GM10847 (cell line): ENCODE data around the gene FHOD1.

ENCODE experiments used
- POLR2A ChIP-seq: IDR thresholded peaks from 2 replicates; pipeline ENCODE4 v1.6.1; 2011; ENCODE audit not compliant: insufficient read length; ENCODE audit errors: extremely low read depth

FHOD1 gene

GRCh38 chr16:67280090-67281015, 33.1 kb upstream of the FHOD1 start:
- no peak for TF ChIP-seq POLR2A

- TF ChIP-seq POLR2A, result peak; percentile 25
Measured at GRCh38 chr16:67279296-67280089, 32.2 kb upstream of the FHOD1 start, which contains the start of gene PLEKHG4. Gene PLEKHG4, plus strand, starts transcription at chr16:67279532. Its CDS starts 513 bp downstream, at chr16:67280045.

GRCh38 chr16:67278773-67279295, 31.6 kb upstream of the FHOD1 start:
- TF ChIP-seq POLR2A, result no peak

GRCh38 chr16:67277999-67278772, 30.9 kb upstream of the FHOD1 start:
- TF ChIP-seq POLR2A, result no peak

- no peak for TF ChIP-seq POLR2A
Measured at GRCh38 chr16:67277294-67277998, 30.2 kb upstream of the FHOD1 start.

GRCh38 chr16:67275321-67275720, 28.0 kb upstream of the FHOD1 start:
- no peak for TF ChIP-seq POLR2A

GRCh38 chr16:67271446-67271845, 24.2 kb upstream of the FHOD1 start:
- TF ChIP-seq POLR2A, result no peak

- TF ChIP-seq POLR2A, result no peak
Measured at GRCh38 chr16:67270931-67271338, 23.7 kb upstream of the FHOD1 start.

- TF ChIP-seq POLR2A, result no peak
Measured at GRCh38 chr16:67269766-67270165, 22.5 kb upstream of the FHOD1 start.

- TF ChIP-seq POLR2A, result no peak
Measured at GRCh38 chr16:67268136-67268579, 20.9 kb upstream of the FHOD1 start.

GRCh38 chr16:67265834-67266233, 18.6 kb upstream of the FHOD1 start:
- TF ChIP-seq POLR2A, result no peak

- no peak for TF ChIP-seq POLR2A
Measured at GRCh38 chr16:67264866-67265265, 17.6 kb upstream of the FHOD1 start.

- no peak for TF ChIP-seq POLR2A
Measured at GRCh38 chr16:67264277-67264676, 17.0 kb upstream of the FHOD1 start.

- no peak for TF ChIP-seq POLR2A
Measured at GRCh38 chr16:67263201-67263600, 15.9 kb upstream of the FHOD1 start.
